ENCODE measurements around the gene TAS2R46. TPM values are rescaled to one million over a fixed set of nuclear protein-coding genes. Genes with fewer than 3 reads are reported as not detected.
"Not testable (repeated sequence)": the region's sequence is repeated elsewhere in the genome, so short reads cannot be mapped to it uniquely, and the experiment has no call there.

TAS2R46 gene
- polyA plus RNA-seq, 2 of the 4 experiments (the other 2 are of a cell fraction) = 0.32 TPM; not detected in 1

GRCh38 chr12:11040162-11040561 lies 21.9 kb downstream of the TAS2R46 start:
- FAIRE-seq (no peak), DNase-seq (ENCODE audit: low read depth in 1 of 2, low spot score in 1 of 2) (no peak), ATAC-seq (no peak)
- no peaks in the 10 kb centered on the region for H3K9me3 ChIP-seq
- TF ChIP-seq SMC3 (IDR thresholded peaks at IDR 0.05) (no peak), NPAS2 (CRISPR knock-in tag; IDR thresholded peaks at IDR 0.05; ENCODE audit: borderline replicate concordance) (no peak), KDM1A (IDR thresholded peaks at IDR 0.05; ENCODE audit: low read depth) (no peak), POLR2A (IDR thresholded peaks at IDR 0.05; ENCODE audit: low read length) (no peak), RNF2 (IDR thresholded peaks at IDR 0.05; ENCODE audit: borderline replicate concordance, low read depth) (no peak), TFCP2L1 (CRISPR knock-in tag; IDR thresholded peaks at IDR 0.05) (no peak), FOSB (CRISPR knock-in tag; IDR thresholded peaks at IDR 0.05) (no peak), ZNF302 (CRISPR knock-in tag; IDR thresholded peaks at IDR 0.05) (no peak), SREBF2 (IDR thresholded peaks at IDR 0.05) (no peak), CHD2 (IDR thresholded peaks at IDR 0.05; ENCODE audit: low read length, partially characterized antibody) (no peak), HMGXB4 (CRISPR knock-in tag; IDR thresholded peaks at IDR 0.05; ENCODE audit: borderline replicate concordance) (no peak), HDAC2 (IDR thresholded peaks at IDR 0.05) (no peak), EHF (CRISPR knock-in tag; IDR thresholded peaks at IDR 0.05) (no peak), MAFK (IDR thresholded peaks at IDR 0.05; ENCODE audit: partially characterized antibody) (no peak)
- WGBS (ENCODE audit: missing lambda C conversion rate) = 91% methylated on average over 1 of the region's 1 CpG
- H3K27ac ChIP-seq = no peak overlapping the region
- CTCF ChIA-PET = no interaction called here
- H3K4me2 ChIP-seq = no peak overlapping the region
- H3K4me1 ChIP-seq = no peaks in the 10 kb centered on the region
- no peak overlapping the region for H3K4me3 ChIP-seq
- POLR2A ChIA-PET = no interaction called here

- no peak for DNase-seq (ENCODE audit: low read depth in 1 of 2, low spot score in 1 of 2)
- FAIRE-seq = peak; percentile 13
- H3K4me1 ChIP-seq = no peaks in the 10 kb centered on the region
- POLR2A ChIA-PET = no interaction called here
- no peak overlapping the region for H3K4me3 ChIP-seq
- H3K9me3 ChIP-seq = no peaks in the 10 kb centered on the region
- no peak overlapping the region for H3K4me2 ChIP-seq
- TF ChIP-seq REST (IDR thresholded peaks at IDR 0.05) (no peak), EHMT2 (IDR thresholded peaks at IDR 0.05; ENCODE audit: low read depth) (no peak), GATA3 (IDR thresholded peaks at IDR 0.05; ENCODE audit: borderline replicate concordance) (no peak), ZNF302 (CRISPR knock-in tag; IDR thresholded peaks at IDR 0.05) (no peak), TP53 (CRISPR knock-in tag; IDR thresholded peaks at IDR 0.05) (no peak), MAX (IDR thresholded peaks at IDR 0.05) (no peak), PBX3 (IDR thresholded peaks at IDR 0.05) (no peak), CEBPB (IDR thresholded peaks at IDR 0.05) (no peak), RNF2 (IDR thresholded peaks at IDR 0.05; ENCODE audit: borderline replicate concordance, low read depth) (no peak), PHF8 (IDR thresholded peaks at IDR 0.05; ENCODE audit: borderline replicate concordance, low read depth) (no peak), RARB (CRISPR knock-in tag; IDR thresholded peaks at IDR 0.05) (no peak), CHD4 (IDR thresholded peaks at IDR 0.05; ENCODE audit: borderline replicate concordance) (no peak), KDM5A (IDR thresholded peaks at IDR 0.05) (no peak), HOXB13 (CRISPR knock-in tag; IDR thresholded peaks at IDR 0.05; ENCODE audit: low read depth) (no peak), JUN (IDR thresholded peaks at IDR 0.05) (no peak)
- H3K27ac ChIP-seq = no peak overlapping the region
- WGBS (ENCODE audit: missing lambda C conversion rate) = 93% methylated on average over 3 of the region's 3 CpGs
- CTCF ChIA-PET = no interaction called here
- ATAC-seq = no peak
These were observed 22.9 kb downstream of the TAS2R46 start for GRCh38 chr12:11039171-11039570.

GRCh38 chr12:11033959-11034358 lies 28.1 kb downstream of the TAS2R46 start:
- H3K27ac ChIP-seq; H3K4me3 ChIP-seq; H3K4me1 ChIP-seq; H3K4me2 ChIP-seq; FAIRE-seq; DNase-seq (ENCODE audit: low read depth in 1 of 2, low spot score in 1 of 2); H3K9me3 ChIP-seq; ATAC-seq; CTCF ChIA-PET; POLR2A ChIA-PET: not testable (repeated sequence)
- 100% methylated on average over 1 of the region's 3 CpGs for WGBS (ENCODE audit: missing lambda C conversion rate)
